ENCODE results near the gene IFTAP. TPM values are rescaled to one million over a fixed set of nuclear protein-coding genes. Genes with fewer than 3 reads are reported as not detected.

Gene IFTAP
- total RNA-seq, 2 experiments from 2014 or later: 4.2 to 5.0 TPM

DNA sequence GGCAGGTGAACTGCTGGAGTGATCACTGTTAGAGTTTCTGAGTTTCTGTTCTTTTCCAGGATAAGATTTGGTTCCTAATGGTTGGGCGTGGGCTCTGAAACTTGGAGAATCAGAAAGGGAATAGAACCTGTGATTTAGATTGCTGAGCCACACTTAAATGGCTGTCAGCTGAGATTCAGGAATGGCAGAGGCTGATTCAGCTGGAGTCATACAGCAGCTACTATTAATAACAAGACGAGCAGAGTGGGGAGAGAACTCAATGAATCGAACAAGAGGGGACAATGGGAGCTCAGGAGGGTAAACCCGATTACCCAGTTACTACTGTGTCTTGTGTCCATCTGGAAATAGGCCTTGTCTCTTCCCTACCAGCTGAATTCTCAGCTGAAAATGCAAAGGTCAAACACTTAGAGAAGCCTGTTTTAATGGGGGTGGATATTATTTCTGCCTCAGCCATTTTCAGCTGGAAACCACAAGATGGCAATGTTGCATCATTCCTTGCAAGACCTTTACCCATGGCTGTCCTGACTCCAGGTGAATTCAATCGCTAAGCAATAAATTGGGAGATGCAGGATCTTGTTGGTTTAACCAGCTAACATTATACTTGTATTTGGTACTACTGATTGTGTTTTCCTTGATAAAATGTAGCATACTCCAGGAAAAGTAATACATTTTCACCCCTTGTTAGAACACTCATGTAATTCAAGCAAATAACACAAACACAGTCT, 108.2 kb downstream of the IFTAP start:
- intact Hi-C loops (cut with micrococcal nuclease): loop anchor here (1.0 kb wide), 1 partner anchor 45 kb away; no protein-coding TSS in a partner anchor
- Mint-ChIP-seq H3K4me1 (ENCODE audit: low read depth) (peaks cover 4% of the 10 kb centered on the region), H3K36me3 (ENCODE audit: low read depth) (no peaks in the 10 kb centered on the region), H3K27me3 (ENCODE audit: low read depth) (peaks cover 21% of the 10 kb centered on the region), H3K27ac (no peak overlapping the region), H3K9me3 (no peaks in the 10 kb centered on the region), H3K4me3 (no peak overlapping the region)
- DNase-seq: peak; percentile 18
- CTCF ChIA-PET: interaction anchor here (0.9 to 4.0 kb wide), 7 partner anchors 17 to 139 kb away, joined by 3 to 65 read pairs (median 3); no protein-coding TSS in a partner anchor

DNA sequence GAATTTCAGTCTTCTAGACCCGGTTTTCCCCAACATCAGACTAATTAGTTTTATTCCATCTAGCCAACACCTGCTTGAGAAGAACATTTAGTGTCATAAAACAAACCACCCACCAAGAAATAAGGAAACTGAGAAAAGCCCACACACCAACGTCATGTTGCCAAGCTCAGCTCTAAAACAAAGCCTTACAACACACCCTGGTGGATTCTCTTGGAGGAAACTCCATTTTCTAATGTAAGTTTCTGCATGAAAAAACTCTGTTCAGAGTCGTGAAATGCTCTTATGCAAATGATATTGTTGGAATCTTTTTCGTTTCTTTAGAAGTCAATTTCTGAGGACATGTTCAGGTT, 108.7 kb downstream of the IFTAP start:
- intact Hi-C loops (cut with micrococcal nuclease): no loop called here
- H3K27ac Mint-ChIP-seq: no peak overlapping the region

More for the DNA sequence above, 108.7 kb downstream of the IFTAP start:
- Mint-ChIP-seq H3K36me3 (ENCODE audit: low read depth) (no peaks in the 10 kb centered on the region), H3K27me3 (ENCODE audit: low read depth) (peaks cover 22% of the 10 kb centered on the region), H3K4me3 (no peak overlapping the region), H3K9me3 (no peaks in the 10 kb centered on the region), H3K4me1 (ENCODE audit: low read depth) (peaks cover 4% of the 10 kb centered on the region)
- no peak for DNase-seq
- CTCF ChIA-PET: interaction anchor here (1.1 to 4.0 kb wide), 5 partner anchors 40 to 139 kb away, joined by 3 to 65 read pairs (median 5); no protein-coding TSS in a partner anchor

Other genes starting within 250 kb of the IFTAP start
- gene TRAF6, start 84.2 kb upstream of the IFTAP start, total RNA-seq: 1 to 10 TPM; 8.3 to 8.7 TPM
- gene RAG1, start 26.5 kb upstream of the IFTAP start, total RNA-seq: under 1 TPM; 0.14 to 0.30 TPM
- not detected for gene RAG2, start 3.7 kb downstream of the IFTAP start, total RNA-seq

Data from activated naive CD4-positive, alpha-beta T cell treated with anti-CD3 and anti-CD28 coated beads for 36 hours (primary cell).